Thyroid gland (tissue), 4 donors: ENCODE data around the gene ARID3A.
"Not testable (repeated sequence)": the region's sequence is repeated elsewhere in the genome, so short reads cannot be mapped to it uniquely, and the experiment has no call there.

Experiments used
- POLR2A ChIP-seq, 2 donors: fragments of 450-650 bp; IDR thresholded peaks; one replicate each; pipeline ENCODE4 v1.6.1; 2017; ENCODE audit warnings: antibody characterized with exemption in 2 of 2, mild to moderate bottlenecking in 2 of 2, moderate library complexity in 1 of 2
- TF ChIP-seq, protein P1 (sequence below), 6 experiments: fragments of 200-600 bp in 3 of 6; fragments of 450-650 bp in 3 of 6; sonication (generic) in 3 of 6; IDR thresholded peaks; one replicate each; pipeline ENCODE4 v1.5.1; 2016 to 2019; ENCODE audit warnings: antibody characterized with exemption in 6 of 6, mild to moderate bottlenecking in 2 of 6, inconsistent platforms in 1 of 6, moderate library complexity in 1 of 6

DNA sequence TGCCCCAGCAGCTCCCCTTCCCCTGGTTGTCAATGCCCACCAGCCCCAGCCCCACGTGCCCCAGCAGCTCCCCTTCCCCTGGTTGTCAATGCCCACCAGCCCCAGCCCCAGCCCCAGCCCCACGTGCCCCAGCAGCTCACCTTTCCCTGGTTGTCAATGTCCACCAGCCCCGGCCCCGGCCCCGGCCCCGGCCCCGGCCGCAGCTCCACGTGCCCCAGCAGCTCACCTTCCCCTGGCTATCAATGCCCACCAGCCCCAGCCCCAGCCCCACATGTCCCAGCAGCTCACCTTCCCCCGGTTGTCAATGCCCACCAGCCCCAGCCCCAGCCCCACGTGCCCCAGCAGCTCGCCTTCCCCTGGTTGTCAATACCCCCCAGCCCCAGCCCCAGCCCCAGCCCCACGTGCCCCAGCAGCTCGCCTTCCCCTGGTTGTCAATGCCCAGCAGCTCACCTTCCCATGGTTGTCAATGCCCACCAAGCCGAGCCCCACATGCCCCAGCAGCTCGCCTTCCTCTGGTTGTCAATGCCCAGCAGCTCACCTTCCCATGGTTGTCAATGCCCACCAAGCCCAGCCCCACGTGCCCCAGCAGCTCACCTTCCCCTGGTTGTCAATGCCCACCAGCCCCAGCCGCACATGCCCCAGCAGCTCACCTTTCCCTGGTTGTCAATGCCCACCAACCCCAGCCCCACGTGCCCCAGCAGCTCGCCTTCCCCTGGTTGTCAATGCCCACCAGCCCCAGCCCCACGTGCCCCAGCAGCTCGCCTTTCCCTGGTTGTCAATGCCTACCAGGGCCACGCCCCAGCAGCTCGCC is 46.9 kb upstream of the ARID3A start:
- TF ChIP-seq, protein P1, sequence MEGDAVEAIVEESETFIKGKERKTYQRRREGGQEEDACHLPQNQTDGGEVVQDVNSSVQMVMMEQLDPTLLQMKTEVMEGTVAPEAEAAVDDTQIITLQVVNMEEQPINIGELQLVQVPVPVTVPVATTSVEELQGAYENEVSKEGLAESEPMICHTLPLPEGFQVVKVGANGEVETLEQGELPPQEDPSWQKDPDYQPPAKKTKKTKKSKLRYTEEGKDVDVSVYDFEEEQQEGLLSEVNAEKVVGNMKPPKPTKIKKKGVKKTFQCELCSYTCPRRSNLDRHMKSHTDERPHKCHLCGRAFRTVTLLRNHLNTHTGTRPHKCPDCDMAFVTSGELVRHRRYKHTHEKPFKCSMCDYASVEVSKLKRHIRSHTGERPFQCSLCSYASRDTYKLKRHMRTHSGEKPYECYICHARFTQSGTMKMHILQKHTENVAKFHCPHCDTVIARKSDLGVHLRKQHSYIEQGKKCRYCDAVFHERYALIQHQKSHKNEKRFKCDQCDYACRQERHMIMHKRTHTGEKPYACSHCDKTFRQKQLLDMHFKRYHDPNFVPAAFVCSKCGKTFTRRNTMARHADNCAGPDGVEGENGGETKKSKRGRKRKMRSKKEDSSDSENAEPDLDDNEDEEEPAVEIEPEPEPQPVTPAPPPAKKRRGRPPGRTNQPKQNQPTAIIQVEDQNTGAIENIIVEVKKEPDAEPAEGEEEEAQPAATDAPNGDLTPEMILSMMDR (IDR thresholded peaks at IDR 0.05), result not testable (repeated sequence)
- TF ChIP-seq POLR2A (IDR thresholded peaks at IDR 0.05), result not testable (repeated sequence)
